SK-N-SH (cell line): ENCODE measurements around the gene CDK5RAP2. TPM values are rescaled to one million over a fixed set of nuclear protein-coding genes. Genes with fewer than 3 reads are reported as not detected.

Source experiments
- CTCF ChIA-PET: fragments of 300-600, 350-600 bp; formaldehyde crosslinking; extraction: SDS; loops from one replicate; lab custom pipeline; 2021; lab: Yijun Ruan, JAX
- POLR2A ChIA-PET: fragments of 350-600 bp; sonication (Branson Sonifier 250); formaldehyde crosslinking; extraction: SDS; loops from one replicate; lab custom pipeline; 2020; ENCODE audit warnings: antibody characterized with exemption, inconsistent platforms; lab: Yijun Ruan, JAX
- DNase-seq: peaks from one replicate; pipeline ENCODE4 v3.0.0; 2012
- H2AFZ ChIP-seq: fragments of 200-600 bp; sonication (generic); 2 replicates; pipeline ENCODE4 v1.8.1; 2016; ENCODE audit warnings: antibody characterized with exemption, mild to moderate bottlenecking, low read depth
- H3F3A ChIP-seq: fragments of 200-600 bp; sonication (generic); replicated peaks from 2 replicates; pipeline ENCODE3; 2016; ENCODE audit warnings: antibody characterized with exemption, mild to moderate bottlenecking; ENCODE audit not compliant: insufficient read depth
- H3K27ac ChIP-seq, 2 experiments: fragments of 200-500 bp in 1 of 2; fragments of 200-600 bp in 1 of 2; sonication (Bioruptor generic) in 1 of 2; sonication (generic), shearing (Covaris generic) in 1 of 2; 2 replicates each; pipeline versions ENCODE4 v1.5.1 to v1.6.1; 2014 to 2016; ENCODE audit warnings: low read depth in 2 of 2, inconsistent platforms in 1 of 2, low read length in 1 of 2, mild to moderate bottlenecking in 1 of 2, mixed read lengths in 1 of 2
- H3K27me3 ChIP-seq: fragments of 200-600 bp; sonication (generic), shearing (Covaris generic); 2 replicates; pipeline ENCODE4 v1.6.1; 2016; ENCODE audit warnings: mixed run types; ENCODE audit not compliant: insufficient read depth
- H3K36me3 ChIP-seq, 2 experiments: fragments of 200-500 bp in 1 of 2; fragments of 200-600 bp in 1 of 2; sonication (Bioruptor generic) in 1 of 2; sonication (generic) in 1 of 2; replicated peaks in 1 of 2; 2 replicates each; pipeline versions ENCODE3 to v1.5.1; 2014 to 2016; ENCODE audit warnings: low read length in 1 of 2, mild to moderate bottlenecking in 1 of 2; ENCODE audit not compliant: insufficient read depth in 2 of 2, control insufficient read depth in 1 of 2
- H3K4me1 ChIP-seq, 2 experiments: fragments of 200-500 bp in 1 of 2; fragments of 200-600 bp in 1 of 2; sonication (Bioruptor generic) in 1 of 2; sonication (generic), shearing (Covaris generic) in 1 of 2; 2 replicates each; pipeline versions ENCODE4 v1.5.1 to v1.6.1; 2014 to 2016; ENCODE audit warnings: low read depth in 1 of 2, low read length in 1 of 2, mixed run types in 1 of 2; ENCODE audit not compliant: insufficient read depth in 2 of 2, control insufficient read depth in 1 of 2
- H3K4me2 ChIP-seq: fragments of 200-600 bp; sonication (generic), shearing (Covaris generic); 2 replicates; pipeline ENCODE4 v1.6.1; 2017; ENCODE audit warnings: mixed run types
- H3K4me3 ChIP-seq, 2 experiments: fragments of 200-500 bp in 1 of 2; fragments of 200-600 bp in 1 of 2; sonication (Bioruptor generic) in 1 of 2; sonication (generic), shearing (Covaris generic) in 1 of 2; 2 replicates each; pipeline versions ENCODE4 v1.5.1 to v1.8.1; 2014 to 2016; ENCODE audit warnings: low read depth in 2 of 2, inconsistent platforms in 1 of 2, low read length in 1 of 2, mild to moderate bottlenecking in 1 of 2, mixed read lengths in 1 of 2, moderate library complexity in 1 of 2
- H3K79me2 ChIP-seq: fragments of 200-600 bp; sonication (generic); 2 replicates; pipeline ENCODE4 v1.8.1; 2017; ENCODE audit warnings: mild to moderate bottlenecking; ENCODE audit not compliant: insufficient read depth
- H3K9ac ChIP-seq: fragments of 200-600 bp; sonication (generic); 2 replicates; pipeline ENCODE4 v1.6.1; 2017; ENCODE audit warnings: mixed run types
- H3K9me2 ChIP-seq: fragments of 200-600 bp; sonication (generic); 2 replicates; pipeline ENCODE4 v1.6.1; 2017; ENCODE audit warnings: mixed run types
- H3K9me3 ChIP-seq: fragments of 200-600 bp; sonication (generic); 2 replicates; pipeline ENCODE4 v1.6.1; 2017; ENCODE audit warnings: mixed run types, mild to moderate bottlenecking, moderate library complexity
- H4K20me1 ChIP-seq: fragments of 200-600 bp; sonication (generic); 2 replicates; pipeline ENCODE4 v1.6.1; 2017; ENCODE audit warnings: mild to moderate bottlenecking, mixed run types; ENCODE audit not compliant: insufficient read depth
- CHD2 ChIP-seq: fragments of 150-350 bp; IDR thresholded peaks from 2 replicates; pipeline ENCODE4 v1.6.1; 2018; ENCODE audit warnings: low read length; ENCODE audit not compliant: partially characterized antibody
- ELF1 ChIP-seq: IDR thresholded peaks from 2 replicates; pipeline ENCODE4 v1.4.0; 2012
- EZH2phosphoT487 ChIP-seq: fragments of 200-600 bp; sonication (generic); IDR thresholded peaks from 2 replicates; pipeline ENCODE4 v1.6.1; 2017; ENCODE audit warnings: low read depth, mixed run types, mild to moderate bottlenecking, antibody characterized with exemption, moderate library complexity, borderline replicate concordance
- FOXJ3 ChIP-seq: sonication (generic); formaldehyde crosslinking; IDR thresholded peaks from 2 replicates; pipeline ENCODE4 v1.5.1; 2020; ENCODE audit warnings: mild to moderate bottlenecking, missing genetic modification reagents
- FOXM1 ChIP-seq: IDR thresholded peaks from 2 replicates; pipeline ENCODE4 v1.4.0; 2012; ENCODE audit warnings: low read depth, mild to moderate bottlenecking
- GATA2 ChIP-seq: sonication (generic); formaldehyde crosslinking; IDR thresholded peaks from 2 replicates; pipeline ENCODE4 v1.5.0; 2020; ENCODE audit warnings: mild to moderate bottlenecking, missing genetic modification reagents
- IRF3 ChIP-seq: fragments of 150-350 bp; IDR thresholded peaks from 2 replicates; pipeline ENCODE4 v1.6.1; 2016; ENCODE audit warnings: mild to moderate bottlenecking, low read depth, low read length
- JUND ChIP-seq: IDR thresholded peaks from 2 replicates; pipeline ENCODE4 v1.4.0; 2012
- MEF2A ChIP-seq: IDR thresholded peaks from 2 replicates; pipeline ENCODE4 v1.4.0; 2012; ENCODE audit warnings: low read depth, borderline replicate concordance
- MXI1 ChIP-seq: IDR thresholded peaks from 2 replicates; pipeline ENCODE4 v1.6.1; 2012; ENCODE audit warnings: mild to moderate bottlenecking, low read depth, low read length, improper control_type of control experiment
- NRF1 ChIP-seq: IDR thresholded peaks from 2 replicates; pipeline ENCODE4 v1.6.1; 2012; ENCODE audit warnings: low read depth, mild to moderate bottlenecking, low read length
- POLR2AphosphoS5 ChIP-seq: IDR thresholded peaks from 2 replicates; pipeline ENCODE4 v1.6.1; 2012; ENCODE audit warnings: low read depth, low read length
- RAD21 ChIP-seq: IDR thresholded peaks from 2 replicates; pipeline ENCODE4 v1.6.1; 2012; ENCODE audit warnings: mild to moderate bottlenecking, low read length
- REST ChIP-seq: IDR thresholded peaks from 2 replicates; pipeline ENCODE4 v1.6.1; 2012; ENCODE audit warnings: mild to moderate bottlenecking, low read depth, low read length, moderate library complexity
- RFX5 ChIP-seq: IDR thresholded peaks from 2 replicates; pipeline ENCODE4 v1.6.1; 2012; ENCODE audit warnings: mild to moderate bottlenecking, improper control_type of control experiment, low read length
- RXRA ChIP-seq: IDR thresholded peaks from 2 replicates; pipeline ENCODE4 v1.4.0; 2012; ENCODE audit warnings: low read depth, mild to moderate bottlenecking, borderline replicate concordance
- SIN3A ChIP-seq: IDR thresholded peaks from 2 replicates; pipeline ENCODE4 v1.6.1; 2012; ENCODE audit warnings: low read depth, mild to moderate bottlenecking, low read length, moderate library complexity, borderline replicate concordance
- SMC3 ChIP-seq: IDR thresholded peaks from 2 replicates; pipeline ENCODE4 v1.6.1; 2012; ENCODE audit warnings: low read depth, low read length, improper control_type of control experiment
- TAF1 ChIP-seq: IDR thresholded peaks from 2 replicates; pipeline ENCODE4 v1.6.1; 2012; ENCODE audit warnings: low read depth, mild to moderate bottlenecking, low read length, moderate library complexity, borderline replicate concordance
- TCF12 ChIP-seq: IDR thresholded peaks from 2 replicates; pipeline ENCODE4 v1.4.0; 2012
- USF1 ChIP-seq: IDR thresholded peaks from 2 replicates; pipeline ENCODE4 v1.4.0; 2012; ENCODE audit warnings: low read depth, borderline replicate concordance
- WGBS: methylation state at CpG from one replicate; pipeline ENCODE4 v1.1.6; 2017; ENCODE audit warnings: low lambda C conversion rate; 5-methylcytosine and 5-hydroxymethylcytosine counted together
- polyA plus RNA-seq, 3 experiments: library from polyadenylated mRNA; depleted of rRNA; stranded (reverse); fragments of >200 nt; gene quantifications; 2 replicates each; pipeline ENCODE4 v1.2.3, GENCODE V29; 2012

Gene CDK5RAP2
- polyA plus RNA-seq, 1 of the 3 experiments (the other 2 are of a cell fraction), result 20.7 TPM

DNA sequence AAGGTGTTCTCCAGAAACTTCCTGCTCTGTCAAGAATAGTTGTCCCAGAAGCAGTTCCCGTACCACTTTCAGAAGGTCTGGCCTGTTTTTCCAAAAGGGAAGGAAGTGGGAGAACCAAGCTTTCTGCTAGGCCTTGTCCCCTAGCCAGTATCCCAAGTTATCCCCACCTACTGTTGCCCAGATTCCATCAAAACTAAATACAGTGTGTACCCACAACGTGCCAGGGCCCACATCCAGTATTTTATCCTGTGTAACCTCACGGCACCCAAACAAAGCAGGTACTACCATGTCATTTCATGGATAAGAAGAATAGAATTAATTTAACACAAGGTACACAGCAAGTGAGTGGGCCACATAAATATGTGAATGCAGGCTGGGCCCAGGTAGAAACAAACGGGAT lies 126.2 kb downstream of the CDK5RAP2 start:
- no peaks in the 10 kb centered on the region for H4K20me1 ChIP-seq
- no peaks in the 10 kb centered on the region for H3K9me3 ChIP-seq
- 93% methylated on average over 4 of the region's 4 CpGs for WGBS
- no peak for DNase-seq
- no peaks in the 10 kb centered on the region for H3K79me2 ChIP-seq
- H3K4me3 ChIP-seq, result no peak overlapping the region
- H3K27me3 ChIP-seq, result no peaks in the 10 kb centered on the region
- peaks cover 33 to 54% of the 10 kb centered on the region in 2 experiments for H3K36me3 ChIP-seq
- no peaks in the 10 kb centered on the region for H3K9me2 ChIP-seq
- H3K4me2 ChIP-seq, result no peak overlapping the region
- CTCF ChIA-PET, result interaction anchor here (0.9 to 1.4 kb wide), 2 partner anchors 24 to 144 kb away, joined by 3 read pairs; no protein-coding TSS in a partner anchor
- H3K9ac ChIP-seq, result no peak overlapping the region
- H3F3A ChIP-seq, result no peaks in the 10 kb centered on the region
- no peaks in the 10 kb centered on the region for H3K4me1 ChIP-seq
- H2AFZ ChIP-seq, result no peak overlapping the region
- no peak overlapping the region for H3K27ac ChIP-seq
- TF ChIP-seq SIN3A (no peak), RAD21 (no peak), MXI1 (no peak), JUND (no peak), ELF1 (no peak), GATA2 (CRISPR knock-in tag) (no peak), CHD2 (no peak), RFX5 (no peak), USF1 (no peak), FOXM1 (no peak)
- POLR2A ChIA-PET, result no interaction called here

- no peaks in the 10 kb centered on the region for H4K20me1 ChIP-seq
- H3K4me2 ChIP-seq, result no peak overlapping the region
- peaks cover 22 to 48% of the 10 kb centered on the region in 2 experiments for H3K36me3 ChIP-seq
- H3K27me3 ChIP-seq, result no peaks in the 10 kb centered on the region
- H3K27ac ChIP-seq, result no peak overlapping the region
- 79% methylated on average over 3 of the region's 3 CpGs for WGBS
- no peak overlapping the region for H3K9ac ChIP-seq
- no peak for TF ChIP-seq IRF3
- no peak for TF ChIP-seq MEF2A
- TF ChIP-seq EZH2phosphoT487, result no peak
- no peak for TF ChIP-seq TAF1
- no peak for TF ChIP-seq FOXM1
- no peak for TF ChIP-seq SIN3A
- no peak for TF ChIP-seq GATA2 (CRISPR knock-in tag)
- no peak for TF ChIP-seq USF1
- TF ChIP-seq SMC3, result no peak
- no peak for TF ChIP-seq TCF12
- no peak for TF ChIP-seq RAD21
- no peak for TF ChIP-seq REST
- TF ChIP-seq FOXJ3 (CRISPR knock-in tag), result no peak
- no peak for TF ChIP-seq CHD2
- no peak for TF ChIP-seq NRF1
- TF ChIP-seq POLR2AphosphoS5, result no peak
- TF ChIP-seq RXRA, result no peak
- no peak overlapping the region for H2AFZ ChIP-seq
- POLR2A ChIA-PET, result no interaction called here
- H3K9me2 ChIP-seq, result no peaks in the 10 kb centered on the region
- H3K4me1 ChIP-seq, result no peaks in the 10 kb centered on the region
- no peaks in the 10 kb centered on the region for H3K79me2 ChIP-seq
- no peaks in the 10 kb centered on the region for H3F3A ChIP-seq
- CTCF ChIA-PET, result interaction anchor here (1.1 to 1.2 kb wide), 2 partner anchors 24 to 26 kb away, joined by 3 read pairs; no protein-coding TSS in a partner anchor
- H3K4me3 ChIP-seq, result no peak overlapping the region
- no peaks in the 10 kb centered on the region for H3K9me3 ChIP-seq
- no peak for DNase-seq
These were observed 127.3 kb downstream of the CDK5RAP2 start for GRCh38 chr9:120452631-120453030.
